Stimulated activated CD8-positive, alpha-beta memory T cell treated with anti-CD3 and anti-CD28 coated beads, Interleukin-12 subunit alpha, Interleukin-12 subunit beta, amount 100 ng/mL, for 24 hours (primary cell): ENCODE measurements around the gene ADGRL1.
"Not testable (repeated sequence)": the region's sequence is repeated elsewhere in the genome, so short reads cannot be mapped to it uniquely, and the experiment has no call there.

Experiments used
- DNase-seq: peaks from one replicate; pipeline ENCODE4 v3.0.0-alpha.2; 2020; ENCODE audit errors: extremely low read depth

Gene ADGRL1

GRCh38 chr19:14161305-14161704 lies 44.7 kb downstream of the ADGRL1 start:
- no peak for DNase-seq

- no peak for DNase-seq
These were observed 45.8 kb downstream of the ADGRL1 start for GRCh38 chr19:14160017-14160703.

- no peak for DNase-seq
These were observed 46.9 kb downstream of the ADGRL1 start for GRCh38 chr19:14159059-14159458.

- no peak for DNase-seq
These were observed 47.5 kb downstream of the ADGRL1 start for GRCh38 chr19:14158276-14159023.

GRCh38 chr19:14156971-14157717 lies 48.8 kb downstream of the ADGRL1 start:
- no peak for DNase-seq

GRCh38 chr19:14156122-14156521 lies 49.8 kb downstream of the ADGRL1 start:
- DNase-seq, result no peak

- DNase-seq, result no peak
These were observed 50.6 kb downstream of the ADGRL1 start for GRCh38 chr19:14155371-14155770.

GRCh38 chr19:14152713-14153112 lies 53.3 kb downstream of the ADGRL1 start:
- DNase-seq, result no peak

GRCh38 chr19:14150770-14151661 lies 55.0 kb downstream of the ADGRL1 start:
- no peak for DNase-seq

- no peak for DNase-seq
These were observed 55.8 kb downstream of the ADGRL1 start for GRCh38 chr19:14150041-14150769.

GRCh38 chr19:14149509-14149994 lies 56.4 kb downstream of the ADGRL1 start:
- DNase-seq, result no peak

- DNase-seq, result no peak
These were observed 57.1 kb downstream of the ADGRL1 start for GRCh38 chr19:14148751-14149410.

- no peak for DNase-seq
These were observed 58.0 kb downstream of the ADGRL1 start for GRCh38 chr19:14147797-14148605.

- no peak for DNase-seq
These were observed 59.2 kb downstream of the ADGRL1 start for GRCh38 chr19:14146789-14147216.

GRCh38 chr19:14146169-14146568 lies 59.8 kb downstream of the ADGRL1 start:
- not testable (repeated sequence) for DNase-seq

GRCh38 chr19:14145381-14145780 lies 60.6 kb downstream of the ADGRL1 start:
- DNase-seq, result no peak

GRCh38 chr19:14142262-14143190 lies 63.4 kb downstream of the ADGRL1 start:
- no peak for DNase-seq

GRCh38 chr19:14141041-14141440 lies 64.9 kb downstream of the ADGRL1 start:
- DNase-seq, result no peak
